GM12872 (cell line): Measurements from ENCODE around the gene MTMR2.

ENCODE experiments used
- TF ChIP-seq, protein P1 (sequence below): IDR thresholded peaks from 3 replicates; pipeline ENCODE4 v1.5.1; 2011; ENCODE audit warnings: low read depth, mild to moderate bottlenecking, low read length, moderate library complexity; ENCODE audit not compliant: insufficient read depth

MTMR2 gene

DNA sequence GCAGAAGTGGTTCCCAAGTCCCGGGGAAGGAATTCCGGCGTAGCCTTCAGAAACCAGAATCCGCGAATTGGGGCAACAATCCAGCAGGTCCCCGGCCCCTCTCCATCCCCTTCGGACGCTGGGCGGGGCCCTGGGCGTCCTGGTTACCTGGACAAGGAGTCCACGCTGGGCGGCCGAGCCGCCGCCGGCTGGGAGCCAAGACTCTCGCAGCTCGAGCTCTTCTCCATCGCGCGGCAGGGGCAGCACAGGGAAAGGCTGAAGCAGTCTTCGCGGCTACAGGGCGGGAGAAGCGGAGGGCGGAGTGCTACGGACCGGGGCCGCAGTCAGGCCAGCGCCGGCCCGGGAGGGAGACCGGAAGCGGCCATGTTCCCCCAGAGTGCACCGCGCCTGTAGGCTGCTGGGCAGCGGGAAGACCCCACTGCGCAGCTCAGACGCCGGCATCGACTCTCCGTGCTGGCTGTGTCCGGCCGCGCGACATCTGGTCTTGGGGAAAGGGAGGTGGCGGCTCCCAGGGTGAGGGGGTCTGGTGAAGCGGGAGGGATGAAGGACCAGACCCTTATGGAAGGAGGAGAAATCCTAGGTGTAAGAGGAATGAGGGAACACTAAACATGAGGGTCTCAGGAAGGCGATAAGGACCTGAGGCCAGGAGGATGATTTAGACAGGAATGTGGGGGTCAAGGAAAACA lies at the start of gene MTMR2:
TSS of gene MTMR2 (minus strand) at position 380 of the 686 bp plus-strand sequence. CDS start at position 227, 153 bp downstream.
- TF ChIP-seq, protein P1, sequence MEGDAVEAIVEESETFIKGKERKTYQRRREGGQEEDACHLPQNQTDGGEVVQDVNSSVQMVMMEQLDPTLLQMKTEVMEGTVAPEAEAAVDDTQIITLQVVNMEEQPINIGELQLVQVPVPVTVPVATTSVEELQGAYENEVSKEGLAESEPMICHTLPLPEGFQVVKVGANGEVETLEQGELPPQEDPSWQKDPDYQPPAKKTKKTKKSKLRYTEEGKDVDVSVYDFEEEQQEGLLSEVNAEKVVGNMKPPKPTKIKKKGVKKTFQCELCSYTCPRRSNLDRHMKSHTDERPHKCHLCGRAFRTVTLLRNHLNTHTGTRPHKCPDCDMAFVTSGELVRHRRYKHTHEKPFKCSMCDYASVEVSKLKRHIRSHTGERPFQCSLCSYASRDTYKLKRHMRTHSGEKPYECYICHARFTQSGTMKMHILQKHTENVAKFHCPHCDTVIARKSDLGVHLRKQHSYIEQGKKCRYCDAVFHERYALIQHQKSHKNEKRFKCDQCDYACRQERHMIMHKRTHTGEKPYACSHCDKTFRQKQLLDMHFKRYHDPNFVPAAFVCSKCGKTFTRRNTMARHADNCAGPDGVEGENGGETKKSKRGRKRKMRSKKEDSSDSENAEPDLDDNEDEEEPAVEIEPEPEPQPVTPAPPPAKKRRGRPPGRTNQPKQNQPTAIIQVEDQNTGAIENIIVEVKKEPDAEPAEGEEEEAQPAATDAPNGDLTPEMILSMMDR, result no peak

DNA sequence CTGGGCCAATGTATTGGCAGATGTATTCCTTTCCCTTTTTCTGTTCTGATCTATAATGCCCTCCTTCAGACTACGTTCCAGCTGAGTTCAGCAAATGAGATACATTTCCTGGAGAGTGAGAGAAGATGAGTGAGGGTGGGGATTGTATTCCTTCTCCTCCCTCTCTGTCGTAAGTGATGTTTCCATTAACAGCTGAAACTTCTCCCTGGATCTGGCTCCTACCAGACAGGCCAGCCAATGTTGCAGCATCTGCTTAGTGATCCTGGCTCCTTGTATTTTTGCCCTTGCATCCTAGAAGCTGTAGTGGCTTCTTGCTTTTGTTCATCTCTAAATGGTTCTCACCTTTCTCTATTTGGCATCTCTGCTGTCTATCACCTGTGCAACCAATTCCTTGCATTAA lies 48.2 kb upstream of the MTMR2 start:
- TF ChIP-seq, protein P1, result no peak

- TF ChIP-seq, protein P1, result 0 out of 3 replicates have a peak, but pooled peaks have one; percentile 6
Measured at GRCh38 chr11:95968585-95968984, 44.7 kb upstream of the MTMR2 start.

GRCh38 chr11:95964281-95964680 lies 40.4 kb upstream of the MTMR2 start:
- TF ChIP-seq, protein P1, result no peak

DNA sequence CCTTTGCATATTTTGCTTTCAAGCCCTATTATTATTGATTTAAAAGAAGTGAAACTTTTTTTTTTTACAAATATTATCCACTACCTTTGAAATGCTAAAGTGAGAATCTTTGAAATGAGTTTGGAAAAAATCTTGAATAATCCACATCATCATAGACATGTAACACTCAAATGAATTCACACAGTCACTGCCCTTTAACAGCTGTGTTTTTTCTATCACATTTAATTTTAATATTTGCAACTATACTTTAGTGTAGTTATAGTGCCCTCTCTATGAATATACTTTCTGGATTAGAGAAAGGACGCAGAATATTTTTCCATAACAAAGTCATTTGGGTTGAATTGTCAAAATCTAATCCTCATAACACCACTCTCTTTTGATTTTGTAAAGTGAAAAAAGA lies 37.9 kb upstream of the MTMR2 start:
- TF ChIP-seq, protein P1, result no peak

DNA sequence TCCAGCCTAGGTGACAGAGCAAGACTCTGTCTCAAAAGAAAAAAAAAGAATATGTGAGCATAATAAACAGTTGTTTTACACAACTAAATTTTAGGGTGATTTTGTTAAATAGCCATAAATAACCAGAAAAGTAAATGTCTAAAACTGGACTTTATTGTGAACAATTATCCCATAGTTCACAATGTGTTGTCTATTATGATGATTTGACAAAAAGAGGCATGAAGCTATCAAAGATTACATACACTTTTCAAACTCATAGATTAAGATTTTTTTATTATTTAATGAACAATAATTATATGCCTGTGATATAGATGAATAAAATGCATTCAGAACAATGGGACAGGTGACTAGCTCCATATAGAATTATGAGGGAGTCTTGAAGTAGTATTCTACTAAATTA lies 27.0 kb upstream of the MTMR2 start:
- TF ChIP-seq, protein P1, result no peak

GRCh38 chr11:95948637-95949036 lies 24.7 kb upstream of the MTMR2 start:
- TF ChIP-seq, protein P1, result no peak

GRCh38 chr11:95944623-95945022 lies 20.7 kb upstream of the MTMR2 start:
- TF ChIP-seq, protein P1, result no peak
